ENCODE results near the gene GLIS1. TPM values are rescaled to one million over a fixed set of nuclear protein-coding genes. Genes with fewer than 3 reads are reported as not detected.

GLIS1 gene
- total and polyA plus RNA-seq, 10 of the 15 experiments (the other 5 are each of a cell fraction or from before 2014, with no cell fraction given): not detected

DNA sequence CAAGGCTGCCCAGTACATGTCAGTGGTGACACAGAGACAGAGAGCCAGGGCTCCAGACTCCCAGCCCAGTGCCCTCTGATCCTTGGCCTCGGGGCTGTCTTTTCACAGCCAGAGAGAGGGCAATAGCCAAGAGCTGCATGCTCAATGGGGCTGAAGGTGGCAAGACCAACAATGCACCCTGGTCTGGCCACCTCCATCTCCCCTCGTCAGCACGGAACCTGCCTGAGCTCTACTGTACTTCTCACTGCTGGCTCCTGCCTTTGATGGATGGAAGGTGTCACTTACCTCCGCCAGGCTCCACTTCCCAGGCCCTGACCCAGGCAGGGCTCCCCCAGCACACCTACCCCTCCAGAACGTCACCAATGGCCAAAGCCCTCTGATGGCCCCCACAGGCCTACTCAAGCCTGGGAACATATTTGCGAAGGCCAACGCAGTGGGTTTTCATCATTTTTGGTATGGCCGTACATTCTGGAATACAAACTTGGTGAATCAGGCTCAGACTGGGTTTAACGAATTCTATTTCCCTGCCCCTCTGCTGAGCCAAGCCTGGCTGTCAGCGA lies 191.7 kb downstream of the GLIS1 start:
- Histone ChIP-seq H3K4me2 (ENCODE audit: control insufficient read depth, insufficient read depth) (no peak overlapping the region), H3K36me3 (ENCODE audit: control insufficient read depth in 2 of 2, insufficient read depth in 2 of 2, low read length in 1 of 2) (no peaks in the 10 kb centered on the region), H3K4me1 (ENCODE audit: control insufficient read depth, insufficient read depth, low read length) (no peaks in the 10 kb centered on the region), H3K79me2 (ENCODE audit: control insufficient read depth, insufficient read depth, low read length) (no peaks in the 10 kb centered on the region), H3K27me3 (replicated peaks in 1 of 2; ENCODE audit: control insufficient read depth in 2 of 2, insufficient read depth in 2 of 2, low read length in 1 of 2) (peaks cover 0 to 1% of the 10 kb centered on the region in 2 experiments; a peak in 2 of 4 replicates), H3K9me3 (replicated peaks; ENCODE audit: control insufficient read depth, insufficient read depth, low read length) (no peaks in the 10 kb centered on the region), H2AFZ (ENCODE audit: control insufficient read depth, low read depth, low read length) (no peak overlapping the region), H3K9ac (ENCODE audit: control insufficient read depth, insufficient read depth, low read length) (no peak overlapping the region), H3K4me3 (no peak overlapping the region), H3K27ac (ENCODE audit: control insufficient read depth, insufficient read depth) (no peak overlapping the region), H4K20me1 (ENCODE audit: control insufficient read depth, insufficient read depth) (no peaks in the 10 kb centered on the region)
- intact Hi-C loops (cut with micrococcal nuclease; ENCODE audit: unreplicated experiment) (no loop called here), in situ Hi-C loops (cut with MboI) (no loop called here)
- DNase-seq (ENCODE audit: low read depth, low spot score): no peak
- WGBS (ENCODE audit: insufficient coverage, insufficient replicate concordance, low lambda C conversion rate, missing lambda C conversion rate): 45% methylated on average over 10 of the region's 10 CpGs
- no peak for ATAC-seq
- ChIA-PET POLR2A (no interaction called here), RAD21 (ENCODE audit: unreplicated experiment) (no interaction called here), SMC1A (ENCODE audit: uncharacterized antibody, unreplicated experiment) (no interaction called here), CTCF (no interaction called here)
- BruUV-seq (replicated peaks): no TSS peak
- TF ChIP-seq NFYB (IDR thresholded peaks at IDR 0.05; ENCODE audit: insufficient read depth, low read depth, low read length): no peak
- no peak for TF ChIP-seq POLR2AphosphoS2 (IDR thresholded peaks at IDR 0.05; ENCODE audit: low read depth, low read length)
- no peak for TF ChIP-seq GABPA (IDR thresholded peaks at IDR 0.05; ENCODE audit: low read depth)
- TF ChIP-seq TCF7 (IDR thresholded peaks at IDR 0.05; ENCODE audit: borderline replicate concordance): no peak
- no peak for TF ChIP-seq CREM (IDR thresholded peaks at IDR 0.05; ENCODE audit: low read depth)
- TF ChIP-seq KLF5 (IDR thresholded peaks at IDR 0.05; ENCODE audit: partially characterized antibody): no peak
- TF ChIP-seq SREBF2 (IDR thresholded peaks at IDR 0.05; ENCODE audit: low read length): no peak
- TF ChIP-seq, protein P1, sequence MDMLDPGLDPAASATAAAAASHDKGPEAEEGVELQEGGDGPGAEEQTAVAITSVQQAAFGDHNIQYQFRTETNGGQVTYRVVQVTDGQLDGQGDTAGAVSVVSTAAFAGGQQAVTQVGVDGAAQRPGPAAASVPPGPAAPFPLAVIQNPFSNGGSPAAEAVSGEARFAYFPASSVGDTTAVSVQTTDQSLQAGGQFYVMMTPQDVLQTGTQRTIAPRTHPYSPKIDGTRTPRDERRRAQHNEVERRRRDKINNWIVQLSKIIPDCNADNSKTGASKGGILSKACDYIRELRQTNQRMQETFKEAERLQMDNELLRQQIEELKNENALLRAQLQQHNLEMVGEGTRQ (IDR thresholded peaks at IDR 0.05; ENCODE audit: borderline replicate concordance, low read depth, low read length): no peak
- no peak for TF ChIP-seq MTA3 (IDR thresholded peaks at IDR 0.05; ENCODE audit: borderline replicate concordance, low read length)
- TF ChIP-seq NFYA (IDR thresholded peaks at IDR 0.05; ENCODE audit: borderline replicate concordance, low read depth, low read length): no peak
- no peak for TF ChIP-seq CREB1 (IDR thresholded peaks at IDR 0.05; ENCODE audit: low read depth)
- TF ChIP-seq MEF2A (IDR thresholded peaks at IDR 0.05; ENCODE audit: insufficient read depth, low read depth, low read length): no peak
- TF ChIP-seq, protein P2, sequence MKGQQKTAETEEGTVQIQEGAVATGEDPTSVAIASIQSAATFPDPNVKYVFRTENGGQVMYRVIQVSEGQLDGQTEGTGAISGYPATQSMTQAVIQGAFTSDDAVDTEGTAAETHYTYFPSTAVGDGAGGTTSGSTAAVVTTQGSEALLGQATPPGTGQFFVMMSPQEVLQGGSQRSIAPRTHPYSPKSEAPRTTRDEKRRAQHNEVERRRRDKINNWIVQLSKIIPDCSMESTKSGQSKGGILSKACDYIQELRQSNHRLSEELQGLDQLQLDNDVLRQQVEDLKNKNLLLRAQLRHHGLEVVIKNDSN (IDR thresholded peaks at IDR 0.05; ENCODE audit: borderline replicate concordance, extremely low read length, insufficient read depth, low read depth, low read length): no peak
- TF ChIP-seq MTA2 (IDR thresholded peaks at IDR 0.05; ENCODE audit: low read depth): no peak
- no peak for TF ChIP-seq STAT1 (conservative IDR thresholded peaks at IDR 0.05)
- TF ChIP-seq JUNB (IDR thresholded peaks at IDR 0.05): no peak
- FAIRE-seq: no peak

Measured in GM12878 (cell line).